ENCODE measurements around the gene IL33. TPM values are rescaled to one million over a fixed set of nuclear protein-coding genes. Genes with fewer than 3 reads are reported as not detected.

The IL33 gene
- total and polyA plus RNA-seq, 2 of the 8 experiments (the other 6 are each of a cell fraction or from before 2014, with no cell fraction given) = not detected

DNA sequence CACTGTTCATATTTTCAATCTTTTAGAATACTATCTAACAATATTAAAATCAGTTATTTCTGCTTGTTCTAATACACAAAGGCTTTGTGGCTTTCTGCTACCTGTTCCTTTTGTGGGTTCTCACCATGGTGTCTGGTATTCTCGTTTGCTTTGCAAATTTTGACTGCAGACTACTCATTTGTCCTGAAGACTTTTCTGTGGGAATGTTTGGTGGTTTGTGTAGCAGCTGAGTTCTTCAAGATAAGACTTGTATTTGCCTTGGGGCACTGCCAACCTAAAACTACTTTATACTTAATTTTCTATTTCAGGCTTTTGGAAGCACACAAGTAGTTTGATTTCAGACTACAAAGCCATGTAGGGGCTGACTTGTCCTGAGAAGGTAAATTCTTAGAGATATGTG lies 11.1 kb downstream of the IL33 start:
- peak; percentile 19 for FAIRE-seq
- Histone ChIP-seq H2BK12ac (ENCODE audit: low read depth, low read length) (no peak overlapping the region), H3K9me3 (ENCODE audit: insufficient read depth in 2 of 2, low read depth in 1 of 2, low read length in 1 of 2) (no peaks in the 10 kb centered on the region), H2BK5ac (ENCODE audit: low read depth, low read length) (no peak overlapping the region), H3K23ac (ENCODE audit: insufficient read length) (no peak overlapping the region), H3K27me3 (replicated peaks in 1 of 4; ENCODE audit: control insufficient read depth in 3 of 4, extremely low read depth in 1 of 4, insufficient read depth in 3 of 4, low read length in 3 of 4) (no peaks in the 10 kb centered on the region), H3K4ac (replicated peaks; ENCODE audit: insufficient read length, low read depth, low read length) (no peak overlapping the region), H2AK5ac (ENCODE audit: low read depth, low read length) (no peak overlapping the region), H4K5ac (ENCODE audit: insufficient read length, low read depth, low read length) (no peak overlapping the region), H3K4me1 (replicated peaks in 1 of 4; ENCODE audit: control insufficient read depth in 3 of 4, insufficient read depth in 4 of 4, low read length in 3 of 4) (peaks cover 0 to 3% (median 1%) of the 10 kb centered on the region in 4 experiments; a peak in 3 of 7 replicates), H3K4me2 (ENCODE audit: insufficient read depth in 1 of 2, low read depth in 2 of 2, low read length in 2 of 2) (no peak overlapping the region; a peak in 1 of 4 replicates), H3K79me2 (ENCODE audit: control insufficient read depth in 1 of 2, insufficient read depth in 2 of 2, low read length in 2 of 2) (no peaks in the 10 kb centered on the region), H2BK120ac (replicated peaks; ENCODE audit: low read depth, low read length) (no peak overlapping the region), H2BK15ac (ENCODE audit: low read length) (no peak overlapping the region), H4K8ac (ENCODE audit: extremely low read depth, insufficient read depth, low read length) (no peak overlapping the region), H4K91ac (replicated peaks; ENCODE audit: insufficient read length, low read length) (no peak overlapping the region), H3K14ac (ENCODE audit: insufficient read length) (no peak overlapping the region), H3K27ac (ENCODE audit: low read depth, low read length) (no peak overlapping the region), H3K18ac (ENCODE audit: extremely low read depth, low read length) (no peak overlapping the region), H2BK20ac (ENCODE audit: low read length) (no peak overlapping the region), H3K56ac (replicated peaks; ENCODE audit: insufficient read length, low read depth, low read length) (no peak overlapping the region), H3K4me3 (ENCODE audit: extremely low read depth in 1 of 4, insufficient read depth in 2 of 4, low read depth in 3 of 4, low read length in 4 of 4) (no peak overlapping the region), H3K79me1 (ENCODE audit: low read depth, low read length) (no peaks in the 10 kb centered on the region), H3K9ac (replicated peaks in 1 of 4; ENCODE audit: extremely low read depth in 1 of 4, low read depth in 3 of 4, low read length in 3 of 4) (no peak overlapping the region), H3K36me3 (ENCODE audit: control insufficient read depth in 2 of 4, insufficient read depth in 4 of 4, low read length in 3 of 4) (no peaks in the 10 kb centered on the region), H2AFZ (ENCODE audit: low read length) (no peak overlapping the region), H4K20me1 (replicated peaks in 1 of 2; ENCODE audit: control insufficient read depth in 1 of 2, insufficient read depth in 2 of 2, low read length in 2 of 2) (no peaks in the 10 kb centered on the region), H3K23me2 (ENCODE audit: low read depth, low read length) (no peaks in the 10 kb centered on the region; the same call in 1 of the 2 replicates)
- 38% methylated on average over 1 of the region's 1 CpG; no CpG with 5 or more reads in 1 of the 2 experiments for whole genome bisulfite sequencing, 2 experiments (ENCODE audit: extremely low coverage in 1 of 2, insufficient coverage in 1 of 2, insufficient read length in 1 of 2, insufficient replicate concordance in 2 of 2, low coverage in 1 of 2, low lambda C conversion rate in 2 of 2, missing lambda C conversion rate in 1 of 2)
- DNase-seq (ENCODE audit: low read depth in 1 of 2, low spot score in 2 of 2) = no peak
- ChIA-PET POLR2A (ENCODE audit: partially characterized antibody) (interaction anchor here (0.6 kb wide), 1 partner anchor 187 kb away, joined by 3 read pairs; no protein-coding TSS in a partner anchor), CTCF (ENCODE audit: partially characterized antibody) (interaction anchor here (1.4 kb wide), 1 partner anchor 80 kb away, joined by 4 read pairs; no protein-coding TSS in a partner anchor)
- TF ChIP-seq CBX8 (IDR thresholded peaks at IDR 0.05; ENCODE audit: borderline replicate concordance, low read depth, low read length) = no peak
